NCI-H345 treated with DMSO at 0.1 percent for 48 hours (cell line): ENCODE measurements around the gene UBE2Z.
"Not testable (repeated sequence)": the region's sequence is repeated elsewhere in the genome, so short reads cannot be mapped to it uniquely, and the experiment has no call there.

Experiments used
- DNase-seq: peaks from one replicate; lab custom pipeline; 2025; ENCODE audit not compliant: unreplicated experiment; lab: John Stamatoyannopoulos, UW

UBE2Z gene

GRCh38 chr17:48908047-48908843, at the start of gene UBE2Z:
UBE2Z (plus strand) TSS chr17:48908407; CDS start chr17:48908504, 97 bp downstream.
- peak; percentile 71 for DNase-seq

- DNase-seq = no peak
Observed at GRCh38 chr17:48860034-48860433, 48.2 kb upstream of the UBE2Z start.

GRCh38 chr17:48860456-48860855, 47.8 kb upstream of the UBE2Z start:
- no peak for DNase-seq

- DNase-seq = no peak
Observed at GRCh38 chr17:48868916-48869500, 39.2 kb upstream of the UBE2Z start.

GRCh38 chr17:48869821-48870318, 38.3 kb upstream of the UBE2Z start:
- DNase-seq = no peak

GRCh38 chr17:48871035-48871550, 37.1 kb upstream of the UBE2Z start:
- DNase-seq = no peak

GRCh38 chr17:48871551-48872351, 36.5 kb upstream of the UBE2Z start:
- no peak for DNase-seq

- not testable (repeated sequence) for DNase-seq
Observed at GRCh38 chr17:48872409-48872808, 35.8 kb upstream of the UBE2Z start.

- no peak for DNase-seq
Observed at GRCh38 chr17:48873209-48873608, 35.0 kb upstream of the UBE2Z start.

- DNase-seq = no peak
Observed at GRCh38 chr17:48873696-48874443, 34.3 kb upstream of the UBE2Z start.

- DNase-seq = peak; percentile 75
Observed at GRCh38 chr17:48878920-48879898, 29.0 kb upstream of the UBE2Z start.

- DNase-seq = no peak
Observed at GRCh38 chr17:48882272-48882671, 25.9 kb upstream of the UBE2Z start.

- no peak for DNase-seq
Observed at GRCh38 chr17:48883171-48883570, 25.0 kb upstream of the UBE2Z start.

- DNase-seq = no peak
Observed at GRCh38 chr17:48890086-48890485, 18.1 kb upstream of the UBE2Z start.

GRCh38 chr17:48892940-48893645, 15.1 kb upstream of the UBE2Z start:
- DNase-seq = no peak

GRCh38 chr17:48893646-48894508, 14.3 kb upstream of the UBE2Z start:
- DNase-seq = no peak

GRCh38 chr17:48894886-48895285, 13.3 kb upstream of the UBE2Z start:
- DNase-seq = no peak

- no peak for DNase-seq
Observed at GRCh38 chr17:48901241-48901640, 7.0 kb upstream of the UBE2Z start.
